ENCODE data around the gene FOXJ1. TPM values are rescaled to one million over a fixed set of nuclear protein-coding genes. Genes with fewer than 3 reads are reported as not detected.

FOXJ1 gene
- total and polyA plus RNA-seq, 2 of the 13 experiments (the other 11 are each of a cell fraction or from before 2014, with no cell fraction given): 0.98 to 1.6 TPM

GRCh38 chr17:76132574-76133338 is 8.3 kb downstream of the FOXJ1 start (continued):
- TF ChIP-seq ZNF761 (CRISPR knock-in tag; conservative IDR thresholded peaks at IDR 0.05): no peak
- no peak for TF ChIP-seq PAF1 (CRISPR knock-in tag; IDR thresholded peaks at IDR 0.05)
- no peak for TF ChIP-seq SNAPC5 (CRISPR knock-in tag; IDR thresholded peaks at IDR 0.05; ENCODE audit: borderline replicate concordance)
- no peak for TF ChIP-seq ZNF333 (CRISPR knock-in tag; IDR thresholded peaks at IDR 0.05; ENCODE audit: borderline replicate concordance)
- no peak for TF ChIP-seq RAD51 (IDR thresholded peaks at IDR 0.05; ENCODE audit: borderline replicate concordance)
- peak; percentile 57; the same call in 1 of the 2 replicates for TF ChIP-seq ZNF280B (CRISPR knock-in tag; IDR thresholded peaks at IDR 0.05; ENCODE audit: borderline replicate concordance)
- TF ChIP-seq KLF6 (CRISPR knock-in tag; IDR thresholded peaks at IDR 0.05): no peak
- TF ChIP-seq ZKSCAN1 (IDR thresholded peaks at IDR 0.05; ENCODE audit: low read length): no peak
- TF ChIP-seq DMTF1 (CRISPR knock-in tag; IDR thresholded peaks at IDR 0.05): no peak
- no peak for TF ChIP-seq ZBTB1 (CRISPR knock-in tag; IDR thresholded peaks at IDR 0.05; ENCODE audit: borderline replicate concordance)
- no peak for TF ChIP-seq ZNF367 (CRISPR knock-in tag; IDR thresholded peaks at IDR 0.05; ENCODE audit: borderline replicate concordance)
- TF ChIP-seq HNRNPH1 (optimal IDR thresholded peaks at IDR 0.05; ENCODE audit: low read depth, low read length): no peak
- TF ChIP-seq SMAD9 (CRISPR knock-in tag; IDR thresholded peaks at IDR 0.05): no peak
- no peak for TF ChIP-seq ZNF17 (CRISPR knock-in tag; IDR thresholded peaks at IDR 0.05)
- TF ChIP-seq ZNF253 (CRISPR knock-in tag; IDR thresholded peaks at IDR 0.05; ENCODE audit: borderline replicate concordance): no peak
- peak; percentile 69; the same call in 1 of the 2 replicates for TF ChIP-seq ZNF414 (CRISPR knock-in tag; IDR thresholded peaks at IDR 0.05)
- no peak for TF ChIP-seq SNAPC2 (CRISPR knock-in tag; IDR thresholded peaks at IDR 0.05)
- no peak for TF ChIP-seq BORCS8-MEF2B (CRISPR knock-in tag; IDR thresholded peaks at IDR 0.05)
- 0 out of 2 replicates have a peak, but pooled peaks have one; percentile 44 for TF ChIP-seq ZNF672 (CRISPR knock-in tag; IDR thresholded peaks at IDR 0.05)
- peak; percentile 52 for TF ChIP-seq HNF4A (CRISPR knock-in tag; IDR thresholded peaks at IDR 0.05)
